Measurements from ENCODE around the gene AEBP1. TPM values are rescaled to one million over a fixed set of nuclear protein-coding genes. Genes with fewer than 3 reads are reported as not detected.

AEBP1 gene
- total RNA-seq, 1 experiment from 2014 or later, result 49.3 TPM

DNA sequence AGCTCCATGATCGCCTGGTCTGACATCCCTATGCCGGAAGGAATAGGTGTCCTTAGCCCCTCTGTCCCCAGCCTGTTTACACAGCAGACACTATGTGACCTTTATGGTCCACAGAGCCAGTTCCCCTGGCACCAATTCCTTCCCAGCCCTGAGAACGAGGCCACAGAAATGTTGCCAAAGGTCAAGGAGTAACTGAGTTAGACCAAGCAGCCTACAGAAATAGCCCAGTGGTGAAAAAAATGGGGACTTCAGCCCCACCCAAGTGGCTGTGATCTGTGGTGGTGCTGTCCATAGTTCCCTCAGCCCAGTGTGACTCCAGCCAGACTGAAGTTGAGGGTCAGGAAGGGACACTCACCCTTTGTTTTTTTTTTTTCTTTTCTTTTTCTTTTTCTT is 41.2 kb upstream of the AEBP1 start:
- Histone ChIP-seq H4K91ac (ENCODE audit: insufficient read length, low read depth, low read length) (no peak overlapping the region), H4K8ac (replicated peaks; ENCODE audit: insufficient read length, low read depth, low read length) (no peak overlapping the region), H2BK120ac (ENCODE audit: low read depth, low read length, poor library complexity, severe bottlenecking) (no peak overlapping the region), H3K14ac (ENCODE audit: insufficient read depth, low read length) (no peak overlapping the region), H4K20me1 (ENCODE audit: control insufficient read depth, insufficient read depth, insufficient read length) (no peaks in the 10 kb centered on the region), H4K5ac (ENCODE audit: insufficient read length, low read depth, low read length) (no peak overlapping the region), H2BK20ac (ENCODE audit: low read depth, low read length, poor library complexity, severe bottlenecking) (no peak overlapping the region), H3K4me1 (ENCODE audit: insufficient read depth, low read length) (peaks cover 10% of the 10 kb centered on the region; the same call in 1 of the 2 replicates), H3K18ac (ENCODE audit: insufficient read length, low read depth, low read length) (no peak overlapping the region), H3K56ac (ENCODE audit: insufficient read length, low read depth, low read length) (no peak overlapping the region), H2BK15ac (ENCODE audit: low read depth, low read length) (no peak overlapping the region), H3K4ac (ENCODE audit: low read depth, low read length) (no peak overlapping the region), H3K27me3 (ENCODE audit: insufficient read depth, low read length) (no peaks in the 10 kb centered on the region), H3K23ac (ENCODE audit: insufficient read length, low read depth, low read length) (no peak overlapping the region), H3K9me3 (ENCODE audit: control insufficient read depth, low read depth, low read length) (no peaks in the 10 kb centered on the region), H2BK12ac (ENCODE audit: insufficient read length, low read depth, low read length) (no peak overlapping the region), H3K9ac (ENCODE audit: extremely low read depth, insufficient read length, low read length) (no peak overlapping the region), H3K4me2 (ENCODE audit: insufficient read depth, insufficient read length, low read length) (no peak overlapping the region), H3T11ph (ENCODE audit: low read length) (no peak overlapping the region), H3K27ac (ENCODE audit: insufficient read length, low read depth, low read length) (no peak overlapping the region), H2AK5ac (ENCODE audit: insufficient read length, low read length) (no peak overlapping the region), H3K79me1 (ENCODE audit: insufficient read depth, low read depth, low read length, poor library complexity, severe bottlenecking) (no peaks in the 10 kb centered on the region), H3K79me2 (ENCODE audit: insufficient read depth, low read length) (no peaks in the 10 kb centered on the region), H3K23me2 (ENCODE audit: insufficient read length, low read depth, low read length, poor library complexity, severe bottlenecking) (no peaks in the 10 kb centered on the region), H2BK5ac (ENCODE audit: insufficient read length, low read length) (no peak overlapping the region), H2AFZ (ENCODE audit: low read length) (no peak overlapping the region)
- Mint-ChIP-seq H3K27me3 (ENCODE audit: low read depth) (peaks cover 18% of the 10 kb centered on the region), H3K4me3 (no peak overlapping the region), H3K9me3 (no peaks in the 10 kb centered on the region; a peak in 2 of 5 replicates), H3K4me1 (peaks cover 33 to 36% of the 10 kb centered on the region in 2 experiments), H3K27ac (no peak overlapping the region), H3K36me3 (ENCODE audit: insufficient read depth in 1 of 3, low read depth in 3 of 3) (peaks cover 9 to 37% (median 20%) of the 10 kb centered on the region in 3 experiments; a peak in 6 of 7 replicates)
- DNase-seq, result no peak
- TF ChIP-seq CTCF (conservative IDR thresholded peaks at IDR 0.05), result no peak
- no CpG with 5 or more reads among the region's 3 CpGs for WGBS (ENCODE audit: extremely low coverage, insufficient read length, low lambda C conversion rate)
